ENCODE data around the gene MDC1.

The MDC1 gene

GRCh38 chr6:30742316-30743098 is 25.4 kb upstream of the MDC1 start, which contains the start of gene FLOT1:
FLOT1 (minus strand) TSS chr6:30742687; CDS start chr6:30742189, 498 bp downstream.
- Histone ChIP-seq H3K4me1 (peaks cover 10% of the 10 kb centered on the region), H3K9me3 (no peaks in the 10 kb centered on the region), H3K36me3 (replicated peaks) (peaks cover 37% of the 10 kb centered on the region), H3K27me3 (ENCODE audit: low read depth) (no peaks in the 10 kb centered on the region), H3K4me3 (peak within 1 kb of the TSS; percentile 78)
- in situ Hi-C loops (cut with MboI; ENCODE audit: low sequenced_read_pairs): loop anchor here (10.0 kb wide), 1 partner anchor 332 kb away; no protein-coding TSS in a partner anchor
- peak; percentile 84 to 97 for DNase-seq (ENCODE audit: low spot score in 2 of 2)

GRCh38 chr6:30741789-30742315 is 24.8 kb upstream of the MDC1 start:
- H3K4me3 ChIP-seq: peak overlapping the region; percentile 78
- H3K36me3 ChIP-seq (replicated peaks): peaks cover 43% of the 10 kb centered on the region
- no peak for DNase-seq (ENCODE audit: low spot score in 2 of 2)
- H3K4me1 ChIP-seq: peaks cover 10% of the 10 kb centered on the region
- H3K27me3 ChIP-seq (ENCODE audit: low read depth): no peaks in the 10 kb centered on the region
- no peaks in the 10 kb centered on the region for H3K9me3 ChIP-seq
- in situ Hi-C loops (cut with MboI; ENCODE audit: low sequenced_read_pairs): loop anchor here (10.0 kb wide), 1 partner anchor 333 kb away; no protein-coding TSS in a partner anchor

- Histone ChIP-seq H3K4me1 (peaks cover 10% of the 10 kb centered on the region), H3K27me3 (ENCODE audit: low read depth) (no peaks in the 10 kb centered on the region), H3K4me3 (peak overlapping the region; percentile 78), H3K9me3 (no peaks in the 10 kb centered on the region), H3K36me3 (replicated peaks) (peaks cover 46% of the 10 kb centered on the region)
- no peak for DNase-seq (ENCODE audit: low spot score in 2 of 2)
- in situ Hi-C loops (cut with MboI; ENCODE audit: low sequenced_read_pairs): loop anchor here (10.0 kb wide), 1 partner anchor 334 kb away; no protein-coding TSS in a partner anchor
These were observed 24.1 kb upstream of the MDC1 start for GRCh38 chr6:30741063-30741779.

- H3K9me3 ChIP-seq: no peaks in the 10 kb centered on the region
- peaks cover 7% of the 10 kb centered on the region for H3K4me1 ChIP-seq
- no peaks in the 10 kb centered on the region for H3K27me3 ChIP-seq (ENCODE audit: low read depth)
- no peak overlapping the region for H3K4me3 ChIP-seq
- H3K36me3 ChIP-seq (replicated peaks): peaks cover 53% of the 10 kb centered on the region
- no peak for DNase-seq (ENCODE audit: low spot score in 2 of 2)
- in situ Hi-C loops (cut with MboI; ENCODE audit: low sequenced_read_pairs): loop anchor here (10.0 kb wide), 1 partner anchor 334 kb away; no protein-coding TSS in a partner anchor
These were observed 23.4 kb upstream of the MDC1 start for GRCh38 chr6:30740540-30740870.

GRCh38 chr6:30738532-30738931 is 21.5 kb upstream of the MDC1 start:
- in situ Hi-C loops (cut with MboI; ENCODE audit: low sequenced_read_pairs): no loop called here
- peaks cover 3% of the 10 kb centered on the region; the same call in 1 of the 2 replicates for H3K4me1 ChIP-seq
- H3K4me3 ChIP-seq: no peak overlapping the region
- H3K36me3 ChIP-seq (replicated peaks): peaks cover 62% of the 10 kb centered on the region
- no peak for DNase-seq (ENCODE audit: low spot score in 2 of 2)
- no peaks in the 10 kb centered on the region for H3K9me3 ChIP-seq
- H3K27me3 ChIP-seq (ENCODE audit: low read depth): no peaks in the 10 kb centered on the region

- in situ Hi-C loops (cut with MboI; ENCODE audit: low sequenced_read_pairs): no loop called here
- no peak for DNase-seq (ENCODE audit: low spot score in 2 of 2)
- Histone ChIP-seq H3K36me3 (replicated peaks) (peaks cover 65% of the 10 kb centered on the region), H3K4me1 (no peaks in the 10 kb centered on the region), H3K27me3 (ENCODE audit: low read depth) (no peaks in the 10 kb centered on the region), H3K4me3 (no peak overlapping the region), H3K9me3 (no peaks in the 10 kb centered on the region)
These were observed 18.7 kb upstream of the MDC1 start for GRCh38 chr6:30735668-30736314.

GRCh38 chr6:30732237-30732943 is 15.3 kb upstream of the MDC1 start:
- no peak for DNase-seq (ENCODE audit: low spot score in 2 of 2)
- H3K36me3 ChIP-seq (replicated peaks): peaks cover 56% of the 10 kb centered on the region
- in situ Hi-C loops (cut with MboI; ENCODE audit: low sequenced_read_pairs): no loop called here
- H3K4me3 ChIP-seq: no peak overlapping the region
- peaks cover 3% of the 10 kb centered on the region for H3K4me1 ChIP-seq
- no peaks in the 10 kb centered on the region for H3K27me3 ChIP-seq (ENCODE audit: low read depth)
- H3K9me3 ChIP-seq: no peaks in the 10 kb centered on the region

- H3K4me1 ChIP-seq: peaks cover 3% of the 10 kb centered on the region
- in situ Hi-C loops (cut with MboI; ENCODE audit: low sequenced_read_pairs): no loop called here
- no peaks in the 10 kb centered on the region for H3K27me3 ChIP-seq (ENCODE audit: low read depth)
- peaks cover 52% of the 10 kb centered on the region for H3K36me3 ChIP-seq (replicated peaks)
- peak; percentile 65 to 89 for DNase-seq (ENCODE audit: low spot score in 2 of 2)
- no peak overlapping the region for H3K4me3 ChIP-seq
- H3K9me3 ChIP-seq: no peaks in the 10 kb centered on the region
These were observed 13.7 kb upstream of the MDC1 start for GRCh38 chr6:30730601-30731435.

- H3K36me3 ChIP-seq (replicated peaks): peaks cover 63% of the 10 kb centered on the region
- in situ Hi-C loops (cut with MboI; ENCODE audit: low sequenced_read_pairs): loop anchor here (5.0 kb wide), 1 partner anchor 56 kb away; the partner anchor contains the start of gene DHX16
- no peaks in the 10 kb centered on the region for H3K9me3 ChIP-seq
- no peak overlapping the region for H3K4me3 ChIP-seq
- H3K4me1 ChIP-seq: peaks cover 13% of the 10 kb centered on the region
- no peaks in the 10 kb centered on the region for H3K27me3 ChIP-seq (ENCODE audit: low read depth)
- DNase-seq (ENCODE audit: low spot score in 2 of 2): no peak
These were observed 11.0 kb upstream of the MDC1 start for GRCh38 chr6:30727920-30728553.

GRCh38 chr6:30726506-30727413 is 9.7 kb upstream of the MDC1 start:
- Histone ChIP-seq H3K4me1 (peaks cover 17% of the 10 kb centered on the region), H3K27me3 (ENCODE audit: low read depth) (no peaks in the 10 kb centered on the region), H3K36me3 (replicated peaks) (peaks cover 74% of the 10 kb centered on the region), H3K4me3 (no peak overlapping the region), H3K9me3 (no peaks in the 10 kb centered on the region)
- in situ Hi-C loops (cut with MboI; ENCODE audit: low sequenced_read_pairs): loop anchor here (5.0 kb wide), 1 partner anchor 54 kb away; the partner anchor contains the start of gene DHX16
- DNase-seq (ENCODE audit: low spot score in 2 of 2): peak in 1 of 2 experiments; percentile 21

Data from HAP-1 (cell line).